ENCODE data around the gene DCT.

DCT gene

GRCh38 chr13:94399812-94400211 is 79.7 kb downstream of the DCT start:
- no peak overlapping the region for H3K27ac Mint-ChIP-seq
- H3K36me3 Mint-ChIP-seq, result no peaks in the 10 kb centered on the region
- no peaks in the 10 kb centered on the region for H3K27me3 Mint-ChIP-seq
- no peaks in the 10 kb centered on the region for H3K9me3 Mint-ChIP-seq
- no peaks in the 10 kb centered on the region for H3K4me1 Mint-ChIP-seq
- H3K4me3 Mint-ChIP-seq, result no peak overlapping the region
- no peak for ATAC-seq (ENCODE audit: low read depth)
- no peak for DNase-seq (ENCODE audit: low spot score in 2 of 2)

- Mint-ChIP-seq H3K9me3 (no peaks in the 10 kb centered on the region), H3K36me3 (no peaks in the 10 kb centered on the region), H3K27ac (no peak overlapping the region), H3K4me1 (no peaks in the 10 kb centered on the region), H3K4me3 (no peak overlapping the region), H3K27me3 (no peaks in the 10 kb centered on the region)
- DNase-seq (ENCODE audit: low spot score in 2 of 2), result no peak
- no peak for ATAC-seq (ENCODE audit: low read depth)
Observed at GRCh38 chr13:94395860-94396259, 83.6 kb downstream of the DCT start.

- Mint-ChIP-seq H3K4me3 (no peak overlapping the region), H3K36me3 (no peaks in the 10 kb centered on the region), H3K27me3 (no peaks in the 10 kb centered on the region), H3K9me3 (no peaks in the 10 kb centered on the region), H3K4me1 (no peaks in the 10 kb centered on the region), H3K27ac (no peak overlapping the region)
- DNase-seq (ENCODE audit: low spot score in 2 of 2), result no peak
- no peak for ATAC-seq (ENCODE audit: low read depth)
Observed at GRCh38 chr13:94394723-94395122, 84.8 kb downstream of the DCT start.

- H3K9me3 Mint-ChIP-seq, result no peaks in the 10 kb centered on the region
- no peak overlapping the region for H3K27ac Mint-ChIP-seq
- no peaks in the 10 kb centered on the region for H3K4me1 Mint-ChIP-seq
- H3K4me3 Mint-ChIP-seq, result no peak overlapping the region
- H3K36me3 Mint-ChIP-seq, result no peaks in the 10 kb centered on the region
- DNase-seq (ENCODE audit: low spot score in 2 of 2) (no peak), ATAC-seq (ENCODE audit: low read depth) (no peak)
- H3K27me3 Mint-ChIP-seq, result peaks cover 1% of the 10 kb centered on the region
Observed at GRCh38 chr13:94390881-94391280, 88.6 kb downstream of the DCT start.

GRCh38 chr13:94389604-94390351 is 89.7 kb downstream of the DCT start:
- Mint-ChIP-seq H3K4me3 (no peak overlapping the region), H3K36me3 (no peaks in the 10 kb centered on the region), H3K27me3 (peaks cover 1% of the 10 kb centered on the region), H3K27ac (no peak overlapping the region), H3K9me3 (no peaks in the 10 kb centered on the region), H3K4me1 (no peaks in the 10 kb centered on the region)
- no peak for DNase-seq (ENCODE audit: low spot score in 2 of 2)
- no peak for ATAC-seq (ENCODE audit: low read depth)

- Mint-ChIP-seq H3K4me1 (no peaks in the 10 kb centered on the region), H3K4me3 (no peak overlapping the region), H3K27ac (no peak overlapping the region), H3K9me3 (no peaks in the 10 kb centered on the region), H3K27me3 (peaks cover 3% of the 10 kb centered on the region), H3K36me3 (no peaks in the 10 kb centered on the region)
- no peak for ATAC-seq (ENCODE audit: low read depth)
- DNase-seq (ENCODE audit: low spot score in 2 of 2), result no peak
Observed at GRCh38 chr13:94387047-94387446, 92.4 kb downstream of the DCT start.
